GM10266 (cell line): ENCODE results near the gene OR52H1.
"Not testable (repeated sequence)": the region's sequence is repeated elsewhere in the genome, so short reads cannot be mapped to it uniquely, and the experiment has no call there.

Source experiments
- DNase-seq: peaks from one replicate; pipeline ENCODE4 v3.0.0; 2012; ENCODE audit errors: extremely low spot score
- CTCF ChIP-seq: IDR thresholded peaks from 2 replicates; pipeline ENCODE4 v1.5.1; 2012; ENCODE audit warnings: mild to moderate bottlenecking, low read depth; ENCODE audit not compliant: control insufficient read depth, insufficient read depth; ENCODE audit errors: missing control alignments

OR52H1 gene

DNA sequence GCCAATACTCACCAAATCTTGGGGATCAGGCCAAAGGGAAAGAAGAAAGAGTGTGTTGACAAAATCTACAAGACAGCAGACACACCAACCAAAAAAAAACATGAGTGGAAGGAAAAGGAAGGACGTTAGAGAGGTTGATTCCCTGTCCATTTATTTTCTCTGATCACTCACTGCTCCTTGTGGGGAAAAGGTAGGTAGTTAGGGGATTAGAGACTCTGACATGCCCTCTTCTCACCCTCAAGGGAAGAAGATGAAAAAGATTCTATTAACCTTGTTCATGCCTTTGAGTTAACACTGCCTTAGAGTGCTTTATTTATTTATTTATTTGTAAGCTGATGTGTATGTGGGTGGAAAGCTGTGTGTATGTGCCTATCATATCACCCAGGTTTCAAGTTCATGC is at the start of gene OR52H1:
TSS of gene OR52H1 (minus strand) at position 101 of the 400 bp plus-strand sequence. CDS start 3,035 bp downstream, outside the sequence.
- no peak for TF ChIP-seq CTCF
- no peak for DNase-seq

GRCh38 chr11:5597953-5598352 is 49.6 kb upstream of the OR52H1 start:
- no peak for DNase-seq
- no peak for TF ChIP-seq CTCF

DNA sequence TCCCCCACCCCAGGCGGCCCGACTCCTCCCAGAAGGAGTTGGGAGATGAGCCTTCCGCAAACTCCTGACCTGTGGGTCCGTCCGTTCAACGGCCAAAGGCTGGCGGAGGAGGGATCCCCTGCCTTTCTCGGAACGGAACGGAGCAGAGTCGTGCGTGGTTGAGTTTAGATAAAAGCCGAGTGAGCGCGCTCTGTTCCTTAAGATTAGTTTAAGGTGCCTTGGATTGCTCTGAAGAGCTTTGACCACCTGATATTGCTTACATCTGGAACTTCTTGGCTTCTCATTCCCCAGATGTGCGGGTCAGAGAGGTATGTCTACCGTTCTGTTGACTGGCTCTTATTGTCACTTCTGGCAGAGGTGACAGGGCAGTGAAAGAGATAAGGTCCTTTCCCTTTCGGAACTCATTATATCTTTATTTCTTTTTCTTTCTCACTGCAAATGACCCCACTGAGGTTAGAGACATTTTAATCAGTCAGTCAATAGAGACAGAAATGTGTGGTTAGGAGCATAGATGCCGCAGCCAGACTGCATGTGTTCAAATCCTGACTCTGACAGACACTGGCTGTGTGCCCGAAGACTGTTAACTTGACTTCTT is 48.4 kb upstream of the OR52H1 start, which contains the start of gene TRIM6:
TSS of gene TRIM6 (plus strand) at position 31 of the 595 bp plus-strand sequence. CDS start at position 292, 261 bp downstream.
- TF ChIP-seq CTCF, result no peak
- peak; percentile 43 for DNase-seq

GRCh38 chr11:5593146-5593545 is 44.8 kb upstream of the OR52H1 start:
- TF ChIP-seq CTCF, result no peak
- no peak for DNase-seq

DNA sequence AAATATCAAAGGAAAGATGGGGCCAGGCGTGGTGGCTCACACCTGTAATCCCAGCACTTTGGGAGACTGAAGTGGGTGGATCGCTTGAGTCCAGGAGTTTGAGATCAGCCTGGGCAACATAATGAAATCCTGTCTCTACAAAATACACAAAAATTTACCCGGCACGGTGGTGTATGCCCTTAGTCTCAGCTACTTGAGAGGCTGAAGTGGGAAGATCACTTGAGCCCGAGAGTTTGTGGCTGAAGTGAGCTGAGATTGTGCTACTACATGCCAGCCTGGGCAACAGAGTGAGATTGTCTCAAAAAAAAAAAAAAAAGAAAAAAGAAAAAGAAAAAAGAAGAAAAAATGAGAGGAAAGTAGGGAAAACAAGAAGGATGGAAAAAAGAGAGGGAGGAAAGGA is 44.3 kb upstream of the OR52H1 start:
- no peak for DNase-seq
- no peak for TF ChIP-seq CTCF

DNA sequence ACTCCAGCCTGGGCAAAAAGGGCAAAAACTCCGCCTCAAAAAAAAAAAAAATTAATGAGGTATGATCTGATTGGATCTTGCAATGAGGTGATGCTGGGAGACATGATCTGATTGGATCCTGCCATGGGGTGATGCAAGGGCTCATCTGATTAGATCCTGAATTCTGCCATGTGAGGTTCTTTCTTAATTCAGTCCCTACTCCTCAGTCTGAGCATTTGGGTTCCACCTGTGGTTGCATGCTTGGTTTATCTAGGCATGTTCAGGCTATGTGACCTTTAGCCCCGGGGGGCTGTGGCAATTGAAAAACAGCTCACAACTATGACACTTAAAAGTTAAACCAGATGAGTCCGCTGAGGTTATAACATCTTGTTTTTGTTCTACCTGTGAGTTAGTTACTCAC is 43.3 kb upstream of the OR52H1 start:
- no peak for DNase-seq
- TF ChIP-seq CTCF, result no peak

GRCh38 chr11:5589906-5590305 is 41.6 kb upstream of the OR52H1 start:
- DNase-seq, result not testable (repeated sequence)

GRCh38 chr11:5584458-5584857 is 36.1 kb upstream of the OR52H1 start:
- DNase-seq, result not testable (repeated sequence)

GRCh38 chr11:5581014-5581413 is 32.7 kb upstream of the OR52H1 start:
- TF ChIP-seq CTCF, result no peak

More at GRCh38 chr11:5581014-5581413, 32.7 kb upstream of the OR52H1 start:
- no peak for DNase-seq
